Nephron progenitor cell (in vitro differentiated cells): ENCODE data around the gene TPSB2.
"Not testable (repeated sequence)": the region's sequence is repeated elsewhere in the genome, so short reads cannot be mapped to it uniquely, and the experiment has no call there.

Experiments used
- DNase-seq: peaks from one replicate; pipeline ENCODE4 v3.0.0; 2021
- H3K27ac Mint-ChIP-seq: 2 replicates; pipeline ENCODE4 v1.8.0; 2021; ENCODE audit warnings: mild to moderate bottlenecking, moderate library complexity, mixed read lengths
- H3K27me3 Mint-ChIP-seq: 2 replicates; pipeline ENCODE4 v1.8.0; 2021; ENCODE audit warnings: mild to moderate bottlenecking, low read depth, mixed read lengths; ENCODE audit not compliant: poor library complexity
- H3K36me3 Mint-ChIP-seq: 2 replicates; pipeline ENCODE4 v1.8.0; 2021; ENCODE audit warnings: low read depth, mixed read lengths
- H3K4me1 Mint-ChIP-seq: 2 replicates; pipeline ENCODE4 v1.8.0; 2021; ENCODE audit warnings: mixed read lengths
- H3K4me3 Mint-ChIP-seq: 2 replicates; pipeline ENCODE4 v1.8.0; 2021; ENCODE audit warnings: mild to moderate bottlenecking, moderate library complexity, mixed read lengths
- H3K9me3 Mint-ChIP-seq: 2 replicates; pipeline ENCODE4 v1.8.0; 2021; ENCODE audit warnings: mild to moderate bottlenecking, moderate library complexity, mixed read lengths
- CTCF ChIP-seq: fragments of 200-600 bp; sonication (generic); IDR thresholded peaks from 2 replicates; pipeline ENCODE4 v1.5.0; 2021; ENCODE audit warnings: antibody characterized with exemption

Gene TPSB2

GRCh38 chr16:1193825-1194581 lies 36.0 kb downstream of the TPSB2 start:
- H3K9me3 Mint-ChIP-seq: no peaks in the 10 kb centered on the region
- no peaks in the 10 kb centered on the region for H3K36me3 Mint-ChIP-seq
- H3K4me3 Mint-ChIP-seq: no peak overlapping the region
- no peak for DNase-seq
- TF ChIP-seq CTCF: no peak
- H3K4me1 Mint-ChIP-seq: peaks cover 24% of the 10 kb centered on the region
- H3K27me3 Mint-ChIP-seq: peaks cover 4% of the 10 kb centered on the region
- H3K27ac Mint-ChIP-seq: no peak overlapping the region

DNA sequence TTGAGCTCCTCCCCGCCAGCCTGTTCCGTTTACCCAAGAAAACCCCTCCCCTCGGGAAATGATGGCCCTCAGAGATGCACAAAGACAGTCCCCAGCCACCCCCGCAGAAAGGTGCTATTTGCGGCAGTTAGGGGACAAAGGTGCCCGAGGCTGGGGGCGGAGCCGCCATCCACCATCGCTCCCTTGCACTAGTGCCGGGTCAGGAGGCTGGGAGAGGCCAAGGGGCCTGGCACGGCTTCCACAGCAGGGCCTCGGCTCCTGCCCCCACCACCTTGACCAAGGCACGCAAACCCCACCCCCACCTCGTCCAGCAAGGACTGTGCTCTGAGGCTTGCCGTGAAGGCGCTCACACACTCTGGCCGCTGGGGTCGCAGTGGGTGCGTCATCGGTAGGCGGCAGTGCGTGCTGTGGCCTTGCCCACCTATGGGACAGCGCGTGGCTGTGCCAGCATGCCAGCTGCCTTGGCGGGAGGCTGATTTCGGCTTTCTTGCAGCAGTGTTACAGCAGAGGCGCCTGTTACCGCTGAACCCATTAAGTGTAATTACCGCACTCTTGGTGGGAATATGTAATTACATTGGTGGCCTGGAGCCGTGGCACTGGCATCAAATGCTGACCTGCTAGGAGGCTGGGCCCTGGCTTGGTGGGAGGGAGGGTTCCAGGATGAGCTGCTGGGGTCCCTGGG lies 36.7 kb downstream of the TPSB2 start:
- Mint-ChIP-seq H3K9me3 (no peaks in the 10 kb centered on the region), H3K27ac (no peak overlapping the region), H3K4me3 (no peak overlapping the region), H3K4me1 (peaks cover 27% of the 10 kb centered on the region), H3K36me3 (no peaks in the 10 kb centered on the region), H3K27me3 (peaks cover 4% of the 10 kb centered on the region)
- no peak for TF ChIP-seq CTCF
- DNase-seq: no peak

DNA sequence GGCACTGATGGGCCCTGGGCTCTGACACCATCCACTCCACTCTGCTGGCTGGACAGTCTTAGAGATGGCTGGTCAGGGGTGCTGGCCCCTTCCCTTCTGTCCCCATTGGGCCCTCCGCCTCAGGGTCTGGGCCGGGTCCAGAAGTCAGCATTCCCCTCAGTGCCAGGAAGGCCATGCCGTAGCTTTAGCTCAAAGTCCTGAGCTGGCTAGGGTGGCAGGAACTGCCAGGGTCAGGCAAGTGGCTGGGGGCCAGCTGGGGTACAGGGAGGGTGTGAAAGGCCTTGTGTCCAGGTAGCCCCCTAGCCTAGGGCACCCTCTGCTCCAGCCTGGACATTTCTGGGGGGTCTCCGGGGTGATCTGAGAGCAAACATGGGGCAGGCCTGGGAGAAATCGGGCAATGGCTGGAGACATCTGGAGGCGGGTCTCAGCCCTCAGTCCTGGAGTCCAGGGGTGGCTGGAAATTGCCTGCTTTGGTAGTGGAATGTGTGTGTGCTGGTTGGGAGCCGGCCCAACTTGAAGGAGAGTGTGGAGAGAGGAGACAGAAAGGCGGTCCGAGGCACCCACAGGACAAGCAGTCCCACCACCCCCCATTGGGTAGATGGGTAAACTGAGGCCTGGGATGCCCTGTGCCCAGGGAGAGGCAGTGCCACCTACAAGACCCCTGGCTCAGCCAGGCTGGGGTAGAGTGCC lies 37.5 kb downstream of the TPSB2 start:
- peaks cover 25% of the 10 kb centered on the region for H3K4me1 Mint-ChIP-seq
- H3K9me3 Mint-ChIP-seq: no peaks in the 10 kb centered on the region
- H3K4me3 Mint-ChIP-seq: no peak overlapping the region
- peak overlapping the region; percentile 82 for H3K27ac Mint-ChIP-seq
- no peak for TF ChIP-seq CTCF
- DNase-seq: no peak
- peaks cover 4% of the 10 kb centered on the region for H3K27me3 Mint-ChIP-seq
- H3K36me3 Mint-ChIP-seq: no peaks in the 10 kb centered on the region

- H3K4me3 Mint-ChIP-seq, H3K36me3 Mint-ChIP-seq, H3K27ac Mint-ChIP-seq, DNase-seq, H3K9me3 Mint-ChIP-seq, H3K27me3 Mint-ChIP-seq: not testable (repeated sequence)
- peaks cover 12% of the 10 kb centered on the region for H3K4me1 Mint-ChIP-seq
These were observed 39.2 kb downstream of the TPSB2 start for GRCh38 chr16:1190789-1191188.

DNA sequence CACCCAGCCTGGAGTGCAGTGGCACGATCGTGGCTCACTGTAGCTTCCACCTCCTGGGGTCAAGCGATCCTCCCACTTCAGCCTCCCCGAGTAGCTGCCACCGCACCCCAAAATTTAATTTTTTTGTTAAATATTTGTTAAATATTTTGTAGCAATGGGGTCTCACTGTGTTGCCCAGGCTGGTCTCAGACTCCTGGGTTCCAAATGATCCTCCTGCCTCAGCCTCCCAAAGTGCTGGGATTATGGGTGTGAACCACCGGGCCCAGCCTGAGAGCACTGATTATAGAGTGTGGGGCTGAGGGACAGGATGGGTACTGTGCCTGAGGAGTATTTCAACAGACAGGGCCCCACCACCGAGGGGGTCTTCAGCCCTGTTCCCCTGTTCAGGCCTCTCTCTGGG lies 40.5 kb downstream of the TPSB2 start:
- no peaks in the 10 kb centered on the region for H3K9me3 Mint-ChIP-seq
- H3K4me1 Mint-ChIP-seq: peaks cover 12% of the 10 kb centered on the region
- H3K4me3 Mint-ChIP-seq: no peak overlapping the region

More for the DNA sequence above, 40.5 kb downstream of the TPSB2 start:
- TF ChIP-seq CTCF: no peak
- no peak overlapping the region for H3K27ac Mint-ChIP-seq
- no peaks in the 10 kb centered on the region for H3K36me3 Mint-ChIP-seq
- peaks cover 4% of the 10 kb centered on the region for H3K27me3 Mint-ChIP-seq
- DNase-seq: no peak
